ENCODE measurements around the gene UBE2G2. TPM values are rescaled to one million over a fixed set of nuclear protein-coding genes. Genes with fewer than 3 reads are reported as not detected.

The UBE2G2 gene
- total and polyA plus RNA-seq, 7 experiments from 2014 or later, result 50.7 to 150 (median 118) TPM

- Histone ChIP-seq H3K27me3 (ENCODE audit: control insufficient read depth in 2 of 2, insufficient read depth in 2 of 2, low read length in 2 of 2) (no peaks in the 10 kb centered on the region), H3K4me1 (ENCODE audit: control insufficient read depth in 2 of 2, insufficient read depth in 2 of 2, low read length in 2 of 2) (peaks cover 15 to 18% of the 10 kb centered on the region in 2 donors), H3K27ac (ENCODE audit: low read depth, low read length) (no peak overlapping the region), H3K36me3 (ENCODE audit: control insufficient read depth in 2 of 3, insufficient read depth in 3 of 3, low read length in 3 of 3) (peaks cover 0 to 50% (median 6%) of the 10 kb centered on the region in 3 experiments), H3K4me3 (ENCODE audit: low read length) (no peak overlapping the region), H3K9me3 (ENCODE audit: control insufficient read depth in 2 of 3, low read length in 3 of 3) (no peaks in the 10 kb centered on the region)
- Mint-ChIP-seq H3K4me3 (peak overlapping the region in 1 of 10 donors; percentile 21), H3K36me3 (peaks cover 0 to 31% (median 12%) of the 10 kb centered on the region in 5 donors), H3K9me3 (no peaks in the 10 kb centered on the region), H3K27ac (peak overlapping the region in 3 of 9 donors; percentile 30 to 57 (median 46)), H3K27me3 (no peaks in the 10 kb centered on the region), H3K4me1 (peaks cover 19 to 32% (median 26%) of the 10 kb centered on the region in 7 donors)
- DNase-seq (no peak), ATAC-seq (no peak)
- ChIA-PET POLR2A (interaction anchor here (1.1 to 2.0 kb wide), 2 partner anchors 13 to 69 kb away, joined by 3 to 5 read pairs; partner anchors contain the start of gene PTTG1IP), CTCF (interaction anchor here (0.8 to 1.5 kb wide), 3 partner anchors 11 to 294 kb away, joined by 3 to 6 read pairs (median 3); no protein-coding TSS in a partner anchor)
- intact Hi-C loops (cut with micrococcal nuclease), result loop anchor here (5.0 to 10.0 kb wide), 3 partner anchors 88 to 792 kb away; partner anchors contain the start of gene TRAPPC10 (in 1 of the 2)
Observed at GRCh38 chr21:44804762-44805161, 3.1 kb upstream of the UBE2G2 start.

- H3K9me3 Mint-ChIP-seq, result no peaks in the 10 kb centered on the region
- peaks cover 4 to 48% (median 6%) of the 10 kb centered on the region in 3 experiments for H3K36me3 ChIP-seq (ENCODE audit: control insufficient read depth in 2 of 3, insufficient read depth in 3 of 3, low read length in 3 of 3)
- peaks cover 19 to 23% of the 10 kb centered on the region in 2 donors for H3K4me1 ChIP-seq (ENCODE audit: control insufficient read depth in 2 of 2, insufficient read depth in 2 of 2, low read length in 2 of 2)
- peak overlapping the region in 2 of 9 donors; percentile 26 to 85 for H3K27ac Mint-ChIP-seq
- ChIA-PET CTCF (interaction anchor here (1.5 kb wide), 1 partner anchor 293 kb away, joined by 3 read pairs; no protein-coding TSS in a partner anchor), POLR2A (interaction anchor here (0.7 to 2.0 kb wide), 4 partner anchors 14 to 70 kb away, joined by 3 to 5 read pairs (median 3); partner anchors contain the start of genes PTTG1IP and SUMO3)
- intact Hi-C loops (cut with micrococcal nuclease), result loop anchor here (5.0 to 10.0 kb wide), 3 partner anchors 89 to 791 kb away; partner anchors contain the start of gene TRAPPC10 (in 1 of the 2)
- no peak overlapping the region for H3K4me3 ChIP-seq (ENCODE audit: low read length)
- no peaks in the 10 kb centered on the region for H3K27me3 ChIP-seq (ENCODE audit: control insufficient read depth in 2 of 2, insufficient read depth in 2 of 2, low read length in 2 of 2)
- H3K36me3 Mint-ChIP-seq, result peaks cover 1 to 30% (median 7%) of the 10 kb centered on the region in 5 donors
- H3K4me1 Mint-ChIP-seq, result peaks cover 26 to 42% (median 35%) of the 10 kb centered on the region in 7 donors
- ATAC-seq, result no peak
- H3K27ac ChIP-seq (ENCODE audit: low read depth, low read length), result no peak overlapping the region
- no peaks in the 10 kb centered on the region for H3K27me3 Mint-ChIP-seq
- H3K9me3 ChIP-seq (ENCODE audit: control insufficient read depth in 2 of 3, low read length in 3 of 3), result no peaks in the 10 kb centered on the region
- no peak for DNase-seq
- peak overlapping the region in 9 of 10 donors; percentile 20 to 93 (median 85) for H3K4me3 Mint-ChIP-seq
Observed at GRCh38 chr21:44803651-44804050, 2.0 kb upstream of the UBE2G2 start.

- peak overlapping the region; percentile 92 for H3K4me3 ChIP-seq (ENCODE audit: low read length)
Observed at GRCh38 chr21:44802396-44803153, 955 bp upstream of the UBE2G2 start.

GRCh38 chr21:44800971-44801467 lies 601 bp downstream of the UBE2G2 start:
- Histone ChIP-seq H3K36me3 (ENCODE audit: control insufficient read depth in 2 of 3, insufficient read depth in 3 of 3, low read length in 3 of 3) (peaks cover 4 to 40% (median 8%) of the 10 kb centered on the region in 3 experiments), H3K9me3 (ENCODE audit: control insufficient read depth in 2 of 3, low read length in 3 of 3) (no peaks in the 10 kb centered on the region), H3K27me3 (ENCODE audit: control insufficient read depth in 2 of 2, insufficient read depth in 2 of 2, low read length in 2 of 2) (no peaks in the 10 kb centered on the region), H3K4me1 (ENCODE audit: control insufficient read depth in 2 of 2, insufficient read depth in 2 of 2, low read length in 2 of 2) (peaks cover 19 to 27% of the 10 kb centered on the region in 2 donors), H3K27ac (ENCODE audit: low read depth, low read length) (peak overlapping the region; percentile 85), H3K4me3 (ENCODE audit: low read length) (peak overlapping the region; percentile 92)
- DNase-seq (peak in 7 of 9 donors; percentile 28 to 55 (median 49)), ATAC-seq (peak; percentile 77)
- Mint-ChIP-seq H3K36me3 (peaks cover 4 to 31% (median 9%) of the 10 kb centered on the region in 5 donors), H3K27me3 (no peaks in the 10 kb centered on the region), H3K4me3 (peak overlapping the region; percentile 88 to 100 (median 96)), H3K9me3 (no peaks in the 10 kb centered on the region), H3K27ac (peak overlapping the region; percentile 80 to 99 (median 90)), H3K4me1 (peaks cover 31 to 60% (median 51%) of the 10 kb centered on the region in 7 donors)
- POLR2A ChIA-PET, result interaction anchor here (0.5 to 3.5 kb wide), 17 partner anchors 13 to 498 kb away, joined by 3 to 33 read pairs (median 4); partner anchors contain the start of genes PTTG1IP, SLX9 and SUMO3
- CTCF ChIA-PET, result interaction anchor here (0.8 to 4.3 kb wide), 20 partner anchors 7 to 724 kb away, joined by 3 to 56 read pairs (median 3); partner anchors contain the start of genes PTTG1IP and SUMO3
- intact Hi-C loops (cut with micrococcal nuclease), result loop anchor here (1.0 to 10.0 kb wide), 12 partner anchors 16 to 789 kb away; partner anchors contain the start of gene TRAPPC10 (in 1 of the 2)

More at GRCh38 chr21:44802396-44803153, 955 bp upstream of the UBE2G2 start:
- ChIA-PET CTCF (interaction anchor here (1.0 to 4.3 kb wide), 5 partner anchors 71 to 726 kb away, joined by 3 to 56 read pairs (median 3); partner anchors contain the start of gene PTTG1IP), POLR2A (interaction anchor here (0.7 to 3.5 kb wide), 14 partner anchors 12 to 326 kb away, joined by 3 to 33 read pairs (median 5); partner anchors contain the start of genes PTTG1IP, SLX9 and SUMO3)
- ATAC-seq (no peak), DNase-seq (no peak)
- H3K4me3 Mint-ChIP-seq, result peak overlapping the region; percentile 83 to 94 (median 89)
- no peaks in the 10 kb centered on the region for H3K9me3 Mint-ChIP-seq
- intact Hi-C loops (cut with micrococcal nuclease), result loop anchor here (5.0 to 10.0 kb wide), 3 partner anchors 90 to 790 kb away; partner anchors contain the start of gene TRAPPC10 (in 1 of the 2)
- Histone ChIP-seq H3K36me3 (ENCODE audit: control insufficient read depth in 2 of 3, insufficient read depth in 3 of 3, low read length in 3 of 3) (peaks cover 4 to 47% (median 6%) of the 10 kb centered on the region in 3 experiments), H3K27me3 (ENCODE audit: control insufficient read depth in 2 of 2, insufficient read depth in 2 of 2, low read length in 2 of 2) (no peaks in the 10 kb centered on the region), H3K27ac (ENCODE audit: low read depth, low read length) (peak overlapping the region; percentile 85), H3K9me3 (ENCODE audit: control insufficient read depth in 2 of 3, low read length in 3 of 3) (no peaks in the 10 kb centered on the region), H3K4me1 (ENCODE audit: control insufficient read depth in 2 of 2, insufficient read depth in 2 of 2, low read length in 2 of 2) (peaks cover 19 to 27% of the 10 kb centered on the region in 2 donors)
- H3K36me3 Mint-ChIP-seq, result peaks cover 4 to 34% (median 9%) of the 10 kb centered on the region in 5 donors
- H3K27ac Mint-ChIP-seq, result peak overlapping the region; percentile 67 to 94 (median 86)
- H3K4me1 Mint-ChIP-seq, result peaks cover 26 to 48% (median 41%) of the 10 kb centered on the region in 7 donors
- H3K27me3 Mint-ChIP-seq, result no peaks in the 10 kb centered on the region

- Mint-ChIP-seq H3K9me3 (no peaks in the 10 kb centered on the region), H3K4me1 (peaks cover 33 to 66% (median 57%) of the 10 kb centered on the region in 7 donors), H3K27me3 (no peaks in the 10 kb centered on the region), H3K27ac (peak overlapping the region in 5 of 9 donors; percentile 28 to 90 (median 45)), H3K36me3 (peaks cover 0 to 24% (median 8%) of the 10 kb centered on the region in 5 donors), H3K4me3 (peak overlapping the region; percentile 88 to 100 (median 96))
- Histone ChIP-seq H3K27me3 (ENCODE audit: control insufficient read depth in 2 of 2, insufficient read depth in 2 of 2, low read length in 2 of 2) (no peaks in the 10 kb centered on the region), H3K4me1 (ENCODE audit: control insufficient read depth in 2 of 2, insufficient read depth in 2 of 2, low read length in 2 of 2) (peaks cover 19 to 27% of the 10 kb centered on the region in 2 donors), H3K27ac (ENCODE audit: low read depth, low read length) (peak overlapping the region; percentile 85), H3K4me3 (ENCODE audit: low read length) (no peak overlapping the region), H3K36me3 (ENCODE audit: control insufficient read depth in 2 of 3, insufficient read depth in 3 of 3, low read length in 3 of 3) (peaks cover 4 to 38% (median 8%) of the 10 kb centered on the region in 3 experiments), H3K9me3 (ENCODE audit: control insufficient read depth in 2 of 3, low read length in 3 of 3) (no peaks in the 10 kb centered on the region)
- POLR2A ChIA-PET, result interaction anchor here (0.6 to 3.5 kb wide), 8 partner anchors 73 to 244 kb away, joined by 3 to 33 read pairs (median 6); partner anchors contain the start of gene PTTG1IP
- CTCF ChIA-PET, result interaction anchor here (0.7 to 4.3 kb wide), 13 partner anchors 9 to 328 kb away, joined by 3 to 56 read pairs (median 3); partner anchors contain the start of gene PTTG1IP
- ATAC-seq (no peak), DNase-seq (no peak)
- intact Hi-C loops (cut with micrococcal nuclease), result loop anchor here (2.0 to 10.0 kb wide), 5 partner anchors 92 to 788 kb away; partner anchors contain the start of gene TRAPPC10 (in 1 of the 2)
Observed at GRCh38 chr21:44800103-44800502, 1.5 kb downstream of the UBE2G2 start.

Data from naive thymus-derived CD4-positive, alpha-beta T cell (primary cell).